Measurements from ENCODE around the gene RSBN1. TPM values are rescaled to one million over a fixed set of nuclear protein-coding genes. Genes with fewer than 3 reads are reported as not detected.
A peak's percentile ranks its signal among the peaks of the same experiment; 100 is the strongest.
"Not testable (repeated sequence)": the region's sequence is repeated elsewhere in the genome, so short reads cannot be mapped to it uniquely, and the experiment has no call there.

The RSBN1 gene
- 9.1 and 11.9 TPM in 2 replicates for total RNA-seq

GRCh38 chr1:113811888-113812660 is at the start of gene RSBN1:
RSBN1 (minus strand) TSS chr1:113812476; CDS start chr1:113812412, 64 bp downstream.
- DNase-seq (ENCODE audit: low read depth, low spot score) = peak; percentile 98

- DNase-seq (ENCODE audit: low read depth, low spot score) = no peak
Observed at GRCh38 chr1:113861641-113862040, 49.4 kb upstream of the RSBN1 start.

- DNase-seq (ENCODE audit: low read depth, low spot score) = peak; percentile 57
Observed at GRCh38 chr1:113860891-113861290, 48.6 kb upstream of the RSBN1 start.

GRCh38 chr1:113859478-113860175 is 47.4 kb upstream of the RSBN1 start:
- no peak for DNase-seq (ENCODE audit: low read depth, low spot score)

- no peak for DNase-seq (ENCODE audit: low read depth, low spot score)
Observed at GRCh38 chr1:113858982-113859381, 46.7 kb upstream of the RSBN1 start.

GRCh38 chr1:113858418-113858817 is 46.1 kb upstream of the RSBN1 start:
- no peak for DNase-seq (ENCODE audit: low read depth, low spot score)

- no peak for DNase-seq (ENCODE audit: low read depth, low spot score)
Observed at GRCh38 chr1:113857776-113858175, 45.5 kb upstream of the RSBN1 start.

- no peak for DNase-seq (ENCODE audit: low read depth, low spot score)
Observed at GRCh38 chr1:113856401-113856790, 44.1 kb upstream of the RSBN1 start.

GRCh38 chr1:113855630-113856400 is 43.5 kb upstream of the RSBN1 start:
- DNase-seq (ENCODE audit: low read depth, low spot score) = no peak

- no peak for DNase-seq (ENCODE audit: low read depth, low spot score)
Observed at GRCh38 chr1:113854234-113854633, 42.0 kb upstream of the RSBN1 start.

- not testable (repeated sequence) for DNase-seq (ENCODE audit: low read depth, low spot score)
Observed at GRCh38 chr1:113852694-113853093, 40.4 kb upstream of the RSBN1 start.

- DNase-seq (ENCODE audit: low read depth, low spot score) = no peak
Observed at GRCh38 chr1:113850127-113850796, 38.0 kb upstream of the RSBN1 start.

- DNase-seq (ENCODE audit: low read depth, low spot score) = no peak
Observed at GRCh38 chr1:113849072-113849471, 36.8 kb upstream of the RSBN1 start.

GRCh38 chr1:113846391-113847035 is 34.2 kb upstream of the RSBN1 start:
- no peak for DNase-seq (ENCODE audit: low read depth, low spot score)

GRCh38 chr1:113836534-113836933 is 24.3 kb upstream of the RSBN1 start:
- DNase-seq (ENCODE audit: low read depth, low spot score) = no peak

GRCh38 chr1:113835686-113836290 is 23.5 kb upstream of the RSBN1 start:
- DNase-seq (ENCODE audit: low read depth, low spot score) = no peak

- no peak for DNase-seq (ENCODE audit: low read depth, low spot score)
Observed at GRCh38 chr1:113834716-113835115, 22.4 kb upstream of the RSBN1 start.

GRCh38 chr1:113830039-113830438 is 17.8 kb upstream of the RSBN1 start:
- no peak for DNase-seq (ENCODE audit: low read depth, low spot score)

- no peak for DNase-seq (ENCODE audit: low read depth, low spot score)
Observed at GRCh38 chr1:113821916-113822315, 9.6 kb upstream of the RSBN1 start.

- no peak for DNase-seq (ENCODE audit: low read depth, low spot score)
Observed at GRCh38 chr1:113818578-113818977, 6.3 kb upstream of the RSBN1 start.

- no peak for DNase-seq (ENCODE audit: low read depth, low spot score)
Observed at GRCh38 chr1:113813218-113813617, 942 bp upstream of the RSBN1 start.
